Keratinocyte (primary cell): ENCODE measurements around the gene TNFRSF17.

Experiments
- EZH2 ChIP-seq: IDR thresholded peaks from one replicate; pipeline ENCODE4 v1.6.1; 2012; ENCODE audit warnings: inconsistent platforms, mild to moderate bottlenecking, low read length, moderate library complexity
- TF ChIP-seq, protein P1 (sequence below), 3 experiments: IDR thresholded peaks in 1 of 3; conservative IDR thresholded peaks in 1 of 3; optimal IDR thresholded peaks in 1 of 3; 2 replicates in 2 of 3; 3 replicates in 1 of 3; pipeline versions ENCODE3 to v1.5.1; 2011; ENCODE audit warnings: low read length in 3 of 3, mild to moderate bottlenecking in 3 of 3, moderate library complexity in 2 of 3, control low read depth in 1 of 3, inconsistent platforms in 1 of 3; ENCODE audit not compliant: insufficient read depth in 2 of 3; ENCODE audit errors: extremely low read depth in 1 of 3

DNA sequence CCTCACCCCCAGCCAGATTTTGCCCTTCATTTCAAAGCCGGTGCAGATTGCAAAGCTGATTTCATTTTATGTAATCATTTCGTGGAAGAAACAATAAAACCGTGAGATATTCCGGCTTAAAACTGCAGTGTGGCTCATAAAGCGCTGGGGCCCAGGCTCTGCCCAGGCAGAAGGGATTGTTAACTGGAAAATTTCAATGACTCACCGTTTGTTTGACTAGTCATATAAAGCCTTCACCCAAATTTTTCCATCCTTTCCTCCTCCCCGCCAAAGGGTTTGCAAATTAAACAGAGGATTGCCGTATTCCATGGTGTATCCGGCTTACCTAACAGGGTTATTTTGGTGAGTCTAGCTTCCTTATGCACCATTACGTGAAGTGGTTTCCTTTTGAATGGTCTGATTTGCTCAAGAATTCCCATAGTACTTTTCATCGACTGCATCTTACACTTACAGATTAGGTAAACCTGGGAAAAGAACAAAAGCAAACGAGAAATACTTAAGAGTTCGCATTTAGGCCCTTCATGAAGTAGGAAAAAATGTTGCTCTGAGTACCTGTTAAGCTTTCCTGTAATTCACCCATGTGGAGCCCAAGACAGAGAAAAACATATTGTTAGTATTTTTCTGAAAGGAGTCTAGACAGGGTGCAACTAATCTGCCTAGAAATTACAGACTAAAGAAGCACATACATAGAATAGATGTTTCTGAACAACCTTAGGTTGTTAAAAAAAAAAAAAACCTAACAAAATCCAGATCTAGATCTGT lies 48.3 kb upstream of the TNFRSF17 start:
- TF ChIP-seq, protein P1, sequence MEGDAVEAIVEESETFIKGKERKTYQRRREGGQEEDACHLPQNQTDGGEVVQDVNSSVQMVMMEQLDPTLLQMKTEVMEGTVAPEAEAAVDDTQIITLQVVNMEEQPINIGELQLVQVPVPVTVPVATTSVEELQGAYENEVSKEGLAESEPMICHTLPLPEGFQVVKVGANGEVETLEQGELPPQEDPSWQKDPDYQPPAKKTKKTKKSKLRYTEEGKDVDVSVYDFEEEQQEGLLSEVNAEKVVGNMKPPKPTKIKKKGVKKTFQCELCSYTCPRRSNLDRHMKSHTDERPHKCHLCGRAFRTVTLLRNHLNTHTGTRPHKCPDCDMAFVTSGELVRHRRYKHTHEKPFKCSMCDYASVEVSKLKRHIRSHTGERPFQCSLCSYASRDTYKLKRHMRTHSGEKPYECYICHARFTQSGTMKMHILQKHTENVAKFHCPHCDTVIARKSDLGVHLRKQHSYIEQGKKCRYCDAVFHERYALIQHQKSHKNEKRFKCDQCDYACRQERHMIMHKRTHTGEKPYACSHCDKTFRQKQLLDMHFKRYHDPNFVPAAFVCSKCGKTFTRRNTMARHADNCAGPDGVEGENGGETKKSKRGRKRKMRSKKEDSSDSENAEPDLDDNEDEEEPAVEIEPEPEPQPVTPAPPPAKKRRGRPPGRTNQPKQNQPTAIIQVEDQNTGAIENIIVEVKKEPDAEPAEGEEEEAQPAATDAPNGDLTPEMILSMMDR (optimal IDR thresholded peaks at IDR 0.05 in 1 of 3, IDR thresholded peaks at IDR 0.05 in 1 of 3, conservative IDR thresholded peaks at IDR 0.05 in 1 of 3; ENCODE audit: extremely low read depth in 1 of 3, insufficient read depth in 2 of 3, low read length in 3 of 3) = peak in 2 of 3 experiments; percentile 6 to 18
- no peak for TF ChIP-seq EZH2
